PFSK-1 (cell line): ENCODE results near the gene GFI1B.

Experiments used
- FOXP2 ChIP-seq: optimal IDR thresholded peaks from 2 replicates; pipeline ENCODE3; 2011; ENCODE audit warnings: borderline replicate concordance, control low read depth, inconsistent platforms; ENCODE audit not compliant: insufficient read depth; ENCODE audit errors: extremely low read length, extremely low read depth
- POLR2AphosphoS5 ChIP-seq: IDR thresholded peaks from 2 replicates; pipeline ENCODE4 v1.6.1; 2012; ENCODE audit warnings: low read depth, mild to moderate bottlenecking, control low read depth, low read length, moderate library complexity
- SIN3A ChIP-seq: IDR thresholded peaks from 2 replicates; pipeline ENCODE4 v1.6.1; 2012; ENCODE audit warnings: mild to moderate bottlenecking, low read length, moderate library complexity, borderline replicate concordance; ENCODE audit not compliant: insufficient read depth
- TAF1 ChIP-seq: IDR thresholded peaks from 2 replicates; pipeline ENCODE4 v1.6.1; 2012; ENCODE audit warnings: low read length, control low read depth, borderline replicate concordance; ENCODE audit not compliant: insufficient read depth
- TF ChIP-seq, protein P1 (sequence below), 2 experiments: IDR thresholded peaks; 2 replicates each; pipeline versions ENCODE4 v1.6.1 to v1.8.0; 2011 to 2012; ENCODE audit warnings: low read depth in 2 of 2, low read length in 2 of 2, control low read depth in 1 of 2, inconsistent platforms in 1 of 2, mild to moderate bottlenecking in 1 of 2, moderate library complexity in 1 of 2; ENCODE audit not compliant: insufficient read depth in 1 of 2

DNA sequence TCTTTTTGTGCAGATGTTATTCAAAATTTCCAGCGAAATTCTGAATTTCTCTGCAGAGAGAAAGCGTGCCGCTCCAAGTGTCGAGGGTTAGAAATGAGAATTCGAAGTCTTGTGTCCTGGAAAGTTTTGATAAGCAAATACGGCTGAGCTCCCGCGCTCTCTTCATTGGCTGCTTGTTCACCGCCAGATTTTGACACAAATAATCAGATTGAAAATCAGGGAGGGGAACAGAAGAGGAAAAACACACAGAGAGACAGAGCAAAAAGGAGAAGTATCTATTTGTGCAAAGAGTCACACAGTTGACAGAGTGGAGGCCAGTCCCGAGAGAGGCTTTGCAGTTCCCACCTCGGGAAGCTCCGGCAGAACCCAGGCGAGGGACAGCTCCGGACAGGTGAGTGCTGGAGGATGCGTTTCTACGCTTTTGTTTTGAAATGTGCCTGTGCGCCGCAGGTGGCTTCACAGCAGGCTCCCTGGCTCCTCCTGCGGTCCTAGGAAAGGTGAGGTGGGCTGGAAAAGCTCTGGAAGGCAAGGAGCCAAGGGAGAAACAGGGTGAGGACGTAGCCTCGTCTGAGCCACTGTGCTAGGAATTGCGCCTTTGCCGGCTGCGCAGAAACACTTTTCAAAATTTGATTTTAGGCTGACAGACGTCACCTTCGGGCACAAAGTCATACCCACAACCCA lies at the start of gene GFI1B:
- TF ChIP-seq FOXP2 (no peak), TAF1 (no peak), POLR2AphosphoS5 (no peak), SIN3A (no peak)
- TF ChIP-seq, protein P1, sequence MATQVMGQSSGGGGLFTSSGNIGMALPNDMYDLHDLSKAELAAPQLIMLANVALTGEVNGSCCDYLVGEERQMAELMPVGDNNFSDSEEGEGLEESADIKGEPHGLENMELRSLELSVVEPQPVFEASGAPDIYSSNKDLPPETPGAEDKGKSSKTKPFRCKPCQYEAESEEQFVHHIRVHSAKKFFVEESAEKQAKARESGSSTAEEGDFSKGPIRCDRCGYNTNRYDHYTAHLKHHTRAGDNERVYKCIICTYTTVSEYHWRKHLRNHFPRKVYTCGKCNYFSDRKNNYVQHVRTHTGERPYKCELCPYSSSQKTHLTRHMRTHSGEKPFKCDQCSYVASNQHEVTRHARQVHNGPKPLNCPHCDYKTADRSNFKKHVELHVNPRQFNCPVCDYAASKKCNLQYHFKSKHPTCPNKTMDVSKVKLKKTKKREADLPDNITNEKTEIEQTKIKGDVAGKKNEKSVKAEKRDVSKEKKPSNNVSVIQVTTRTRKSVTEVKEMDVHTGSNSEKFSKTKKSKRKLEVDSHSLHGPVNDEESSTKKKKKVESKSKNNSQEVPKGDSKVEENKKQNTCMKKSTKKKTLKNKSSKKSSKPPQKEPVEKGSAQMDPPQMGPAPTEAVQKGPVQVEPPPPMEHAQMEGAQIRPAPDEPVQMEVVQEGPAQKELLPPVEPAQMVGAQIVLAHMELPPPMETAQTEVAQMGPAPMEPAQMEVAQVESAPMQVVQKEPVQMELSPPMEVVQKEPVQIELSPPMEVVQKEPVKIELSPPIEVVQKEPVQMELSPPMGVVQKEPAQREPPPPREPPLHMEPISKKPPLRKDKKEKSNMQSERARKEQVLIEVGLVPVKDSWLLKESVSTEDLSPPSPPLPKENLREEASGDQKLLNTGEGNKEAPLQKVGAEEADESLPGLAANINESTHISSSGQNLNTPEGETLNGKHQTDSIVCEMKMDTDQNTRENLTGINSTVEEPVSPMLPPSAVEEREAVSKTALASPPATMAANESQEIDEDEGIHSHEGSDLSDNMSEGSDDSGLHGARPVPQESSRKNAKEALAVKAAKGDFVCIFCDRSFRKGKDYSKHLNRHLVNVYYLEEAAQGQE (IDR thresholded peaks at IDR 0.05; ENCODE audit: insufficient read depth in 1 of 2, low read depth in 2 of 2, low read length in 2 of 2), result no peak
